HepG2 (cell line): ENCODE results near the gene PLEKHN1. TPM values are rescaled to one million over a fixed set of nuclear protein-coding genes. Genes with fewer than 3 reads are reported as not detected.

Source experiments
- ATAC-seq: fragments of 200-7000 bp; cut with Tn5 transposase; 3 replicates; pipeline ENCODE4 v1.9.1; 2020; ENCODE audit warnings: mild to moderate bottlenecking, moderate library complexity
- BruUV-seq: library from RNA; stranded (reverse); fragments of 400-500 nt; replicated peaks from 2 replicates; lab custom pipeline; 2021; lab: Mats Ljungman, UMichigan
- CTCF ChIA-PET: fragments of 300-600 bp; formaldehyde crosslinking; extraction: SDS; loops from one replicate; lab custom pipeline; 2021; ENCODE audit warnings: low total read pairs, inconsistent platforms, low intra/inter-chr PET ratio; lab: Yijun Ruan, JAX
- POLR2A ChIA-PET: fragments of 350-600 bp; sonication (Branson Sonifier 250); formaldehyde crosslinking; loops from one replicate; lab custom pipeline; 2020; ENCODE audit warnings: antibody characterized with exemption, inconsistent platforms; lab: Yijun Ruan, JAX
- DNase-seq: peaks from one replicate; pipeline ENCODE4 v3.0.0-alpha.2; 2015; ENCODE audit warnings: low spot score
- FAIRE-seq: peaks from 3 replicates; lab custom pipeline; 2011; peaks lifted over from hg19 to GRCh38; lab: Jason Lieb, UNC
- H2AFZ ChIP-seq: one replicate; pipeline ENCODE4 v1.6.1; 2011; ENCODE audit warnings: low read length, inconsistent platforms
- H3K27ac ChIP-seq: fragments of 300-600 bp; 3 replicates; pipeline ENCODE4 v1.8.0; 2011; ENCODE audit warnings: mixed run types, mild to moderate bottlenecking, mixed read lengths, low read length, inconsistent platforms; ENCODE audit not compliant: insufficient read depth; ENCODE audit errors: extremely low read length
- H3K27me3 ChIP-seq, 2 experiments: fragments of 200-600 bp in 1 of 2; 2 replicates in 1 of 2; 3 replicates in 1 of 2; pipeline versions ENCODE4 v1.6.0 to v1.8.0; 2011; ENCODE audit warnings: low read length in 2 of 2, mild to moderate bottlenecking in 2 of 2, moderate library complexity in 2 of 2, inconsistent platforms in 1 of 2; ENCODE audit not compliant: insufficient read depth in 2 of 2, control insufficient read depth in 1 of 2
- H3K36me3 ChIP-seq, 2 experiments: fragments of 200-600 bp in 1 of 2; replicated peaks in 1 of 2; 2 replicates in 1 of 2; 3 replicates in 1 of 2; pipeline versions ENCODE4 v1.5.1 to v1.8.0; 2011; ENCODE audit warnings: low read length in 2 of 2, inconsistent platforms in 1 of 2; ENCODE audit not compliant: insufficient read depth in 2 of 2, control insufficient read depth in 1 of 2
- H3K4me1 ChIP-seq: 2 replicates; pipeline ENCODE4 v1.5.1; 2012; ENCODE audit warnings: low read length, inconsistent platforms; ENCODE audit not compliant: insufficient read depth
- H3K4me2 ChIP-seq: 2 replicates; pipeline ENCODE4 v1.6.0; 2011; ENCODE audit warnings: low read depth, low read length, inconsistent platforms
- H3K4me3 ChIP-seq, 3 experiments: fragments of 200-600 bp in 1 of 3; sonication (generic), shearing (Covaris generic) in 1 of 3; replicated peaks in 1 of 3; 2 replicates each; pipeline ENCODE4 v1.5.1; 2011 to 2016; ENCODE audit warnings: low read length in 3 of 3, inconsistent platforms in 2 of 3, low read depth in 2 of 3, mild to moderate bottlenecking in 2 of 3, control low read depth in 1 of 3, mixed read lengths in 1 of 3; ENCODE audit not compliant: insufficient read depth in 1 of 3
- H3K79me2 ChIP-seq: one replicate; pipeline ENCODE4 v1.6.1; 2011; ENCODE audit warnings: low read length, inconsistent platforms; ENCODE audit not compliant: insufficient read depth
- H3K9ac ChIP-seq: 2 replicates; pipeline ENCODE4 v1.6.0; 2011; ENCODE audit warnings: mild to moderate bottlenecking, low read depth, low read length, inconsistent platforms; ENCODE audit not compliant: insufficient read depth
- H3K9me3 ChIP-seq: 2 replicates; pipeline ENCODE4 v1.5.1; 2012; ENCODE audit warnings: mild to moderate bottlenecking, low read length
- H4K20me1 ChIP-seq: 2 replicates; pipeline ENCODE4 v1.6.0; 2011; ENCODE audit warnings: inconsistent platforms, mild to moderate bottlenecking, low read length, moderate library complexity; ENCODE audit not compliant: insufficient read depth
- HNRNPL ChIP-seq: fragments of 200-400 bp; formaldehyde crosslinking; IDR thresholded peaks from 2 replicates; pipeline ENCODE4 v1.6.1; 2017; ENCODE audit warnings: mild to moderate bottlenecking, low read depth, low read length
- POLR2A ChIP-seq, 2 experiments: IDR thresholded peaks; 2 replicates each; pipeline ENCODE4 v1.6.1; 2011; ENCODE audit warnings: low read depth in 2 of 2, low read length in 2 of 2, mild to moderate bottlenecking in 1 of 2, moderate library complexity in 1 of 2; ENCODE audit not compliant: insufficient read depth in 1 of 2
- SMYD3 ChIP-seq: sonication (generic); formaldehyde crosslinking; IDR thresholded peaks from 2 replicates; pipeline ENCODE4 v1.8.1; 2023; ENCODE audit warnings: mild to moderate bottlenecking, missing genetic modification reagents
- SYNCRIP ChIP-seq: fragments of 200-400 bp; formaldehyde crosslinking; IDR thresholded peaks from 2 replicates; pipeline ENCODE4 v1.6.1; 2018; ENCODE audit warnings: mild to moderate bottlenecking, low read depth, low read length; ENCODE audit not compliant: insufficient read depth
- ZNF362 ChIP-seq: sonication (generic); formaldehyde crosslinking; IDR thresholded peaks from 2 replicates; pipeline ENCODE4 v1.4.0; 2020; ENCODE audit warnings: missing genetic modification reagents, mild to moderate bottlenecking, borderline replicate concordance
- WGBS: methylation state at CpG from one replicate; pipeline ENCODE4 v1.1.6; 2017; ENCODE audit warnings: low lambda C conversion rate; 5-methylcytosine and 5-hydroxymethylcytosine counted together
- in situ Hi-C: cut with HindIII; loops from 2 replicates; pipeline ENCODE4 v1.10.0; 2017; ENCODE audit warnings: low pct_unique_long_range_greater_than_20kb; ENCODE audit not compliant: extremely low pct_ligation_motif_present
- intact Hi-C: fragments of 100-400 bp; cut with micrococcal nuclease; formaldehyde crosslinking; loops from one replicate; pipeline ENCODE4 v1.10.0; 2022; ENCODE audit not compliant: unreplicated experiment
- polyA plus RNA-seq, 8 experiments: library from polyadenylated mRNA; depleted of rRNA in 3 of 8; stranded (reverse) in 7 of 8; unstranded in 1 of 8; fragments of >200 nt; fragmentation: Illumina TruSeq in 4 of 8; extraction: Trizol in 4 of 8; gene quantifications; 2 replicates each; pipeline versions ENCODE4 v1.2.1 to v1.2.3, GENCODE V29; 2011 to 2016; ENCODE audit warnings: low read depth in 4 of 8, missing spikeins in 1 of 8, mixed read lengths in 1 of 8; ENCODE audit not compliant: insufficient read depth in 1 of 8
- total RNA-seq, 5 experiments: library from RNA; depleted of rRNA; stranded (reverse); fragments of >200 nt; fragmentation: Illumina TruSeq; extraction: Trizol; gene quantifications; 2 replicates each; pipeline ENCODE4 v1.2.3, GENCODE V29; 2016; ENCODE audit warnings: low read depth in 1 of 5

The PLEKHN1 gene
- total and polyA plus RNA-seq, 2 of the 13 experiments (the other 11 are each of a cell fraction or from before 2014, with no cell fraction given), result 0.42 to 0.58 TPM

DNA sequence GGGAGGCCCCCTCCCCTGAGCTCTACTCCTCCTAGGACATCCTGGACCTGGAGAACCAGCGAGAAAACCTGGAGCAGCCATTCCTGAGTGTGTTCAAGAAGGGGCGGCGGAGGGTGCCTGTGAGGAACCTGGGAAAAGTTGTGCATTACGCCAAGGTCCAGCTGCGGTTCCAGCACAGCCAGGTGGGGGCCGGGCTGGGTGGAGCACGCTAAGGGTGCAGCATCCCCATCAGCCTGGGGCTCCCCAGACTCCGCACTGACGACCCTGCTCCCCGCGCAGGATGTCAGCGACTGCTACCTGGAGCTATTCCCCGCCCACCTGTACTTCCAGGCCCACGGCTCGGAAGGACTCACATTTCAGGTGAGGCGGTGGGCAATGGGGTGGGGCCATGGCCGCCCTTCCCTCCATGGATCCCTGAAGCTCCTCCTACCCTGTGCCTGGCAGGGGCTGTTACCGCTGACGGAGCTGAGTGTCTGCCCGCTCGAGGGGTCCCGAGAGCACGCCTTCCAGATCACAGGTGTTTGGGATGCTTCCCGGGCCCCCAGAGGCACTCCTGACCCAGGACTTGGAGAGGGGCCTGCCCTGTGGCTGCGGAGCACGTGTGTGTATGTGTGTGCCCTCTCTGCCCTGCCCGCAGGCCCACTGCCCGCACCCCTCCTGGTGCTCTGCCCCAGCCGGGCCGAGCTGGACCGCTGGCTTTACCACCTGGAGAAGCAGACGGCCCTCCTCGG is 4.1 kb downstream of the PLEKHN1 start (continued):
- no peak for TF ChIP-seq ZNF362

DNA sequence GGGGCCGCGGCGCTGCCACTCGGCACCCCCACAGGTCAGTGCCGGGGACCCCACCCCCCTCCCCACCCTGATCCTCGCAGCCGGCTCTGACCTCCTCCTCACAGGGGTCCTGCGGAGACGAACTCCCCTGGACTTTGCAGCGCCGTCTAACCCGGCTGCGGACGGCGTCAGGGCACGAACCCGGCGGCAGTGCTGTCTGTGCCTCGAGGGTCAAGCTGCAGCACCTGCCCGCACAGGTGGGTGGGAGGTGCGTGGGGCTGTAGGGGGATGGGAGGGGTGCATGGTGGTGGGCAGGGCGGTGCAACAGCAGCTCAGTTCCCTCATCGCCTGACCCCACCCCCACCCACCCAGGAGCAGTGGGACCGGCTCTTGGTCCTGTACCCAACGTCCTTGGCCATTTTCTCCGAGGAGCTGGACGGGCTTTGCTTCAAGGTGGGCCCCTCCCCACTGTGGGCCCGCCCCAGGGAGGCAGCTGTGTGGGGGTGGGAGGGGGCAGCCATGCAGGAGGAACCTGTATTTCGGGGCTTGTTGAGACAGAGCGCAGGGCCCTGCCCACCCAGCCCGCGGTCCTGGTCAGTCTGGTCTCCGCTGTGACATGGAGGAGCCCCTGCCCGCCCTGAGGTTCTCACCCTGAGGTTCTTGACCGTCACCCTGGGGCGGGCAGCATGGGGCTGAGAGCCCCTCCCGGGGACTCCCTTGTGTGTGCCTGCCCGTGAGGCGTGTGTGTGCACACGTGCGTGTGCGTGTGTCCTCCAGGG is 4.9 kb downstream of the PLEKHN1 start:
- no TSS peak for BruUV-seq
- Histone ChIP-seq H3K4me1 (peaks cover 24% of the 10 kb centered on the region), H4K20me1 (no peaks in the 10 kb centered on the region), H3K27me3 (no peaks in the 10 kb centered on the region; a peak in 1 of 5 replicates), H3K27ac (no peak overlapping the region), H3K79me2 (no peaks in the 10 kb centered on the region), H3K9me3 (no peaks in the 10 kb centered on the region), H3K9ac (no peak overlapping the region), H3K4me2 (no peak overlapping the region), H3K4me3 (no peak overlapping the region), H2AFZ (no peak overlapping the region), H3K36me3 (no peaks in the 10 kb centered on the region)
- ChIA-PET CTCF (no interaction called here), POLR2A (no interaction called here)
- no peak for FAIRE-seq
- in situ Hi-C loops (no loop called here), intact Hi-C loops (no loop called here)
- ATAC-seq, result no peak
- DNase-seq, result no peak
- 94% methylated on average over 18 of the region's 42 CpGs for WGBS
- TF ChIP-seq HNRNPL, result no peak
- TF ChIP-seq POLR2A (IDR thresholded peaks at IDR 0.05; ENCODE audit: insufficient read depth in 1 of 2, low read depth in 2 of 2, low read length in 2 of 2), result peak in 1 of 2 experiments; percentile 14; a peak in 1 of 4 replicates
- TF ChIP-seq SYNCRIP, result no peak
- TF ChIP-seq SMYD3 (CRISPR knock-in tag), result no peak
